ENCODE measurements around the gene ARV1. TPM values are rescaled to one million over a fixed set of nuclear protein-coding genes. Genes with fewer than 3 reads are reported as not detected.
"Not testable (repeated sequence)": the region's sequence is repeated elsewhere in the genome, so short reads cannot be mapped to it uniquely, and the experiment has no call there.

ARV1 gene
- total RNA-seq, 4 donors from 2014 or later: 11.6 to 18.3 (median 15.4) TPM

- DNase-seq (ENCODE audit: low spot score): no peak
- no peak for TF ChIP-seq CTCF (IDR thresholded peaks at IDR 0.05)
- no peak for ATAC-seq (ENCODE audit: low FRiP score)
These were observed 34.6 kb downstream of the ARV1 start for GRCh38 chr1:231013391-231014015.

GRCh38 chr1:231016234-231016633 is 37.3 kb downstream of the ARV1 start:
- ATAC-seq (ENCODE audit: low FRiP score): no peak
- DNase-seq (ENCODE audit: low spot score): no peak
- TF ChIP-seq CTCF (IDR thresholded peaks at IDR 0.05): no peak

GRCh38 chr1:231016966-231017365 is 38.1 kb downstream of the ARV1 start:
- TF ChIP-seq CTCF (IDR thresholded peaks at IDR 0.05): no peak
- DNase-seq (ENCODE audit: low spot score): no peak

GRCh38 chr1:231019711-231020110 is 40.8 kb downstream of the ARV1 start:
- DNase-seq (ENCODE audit: low spot score) (no peak), ATAC-seq (ENCODE audit: low FRiP score) (no peak)
- TF ChIP-seq CTCF (IDR thresholded peaks at IDR 0.05): no peak

More at GRCh38 chr1:231016966-231017365, 38.1 kb downstream of the ARV1 start:
- no peak for ATAC-seq (ENCODE audit: low FRiP score)

GRCh38 chr1:231020139-231020601 is 41.3 kb downstream of the ARV1 start:
- TF ChIP-seq CTCF (IDR thresholded peaks at IDR 0.05): no peak
- no peak for ATAC-seq (ENCODE audit: low FRiP score)
- DNase-seq (ENCODE audit: low spot score): no peak

GRCh38 chr1:231020816-231021215 is 41.9 kb downstream of the ARV1 start:
- ATAC-seq (ENCODE audit: low FRiP score): no peak
- no peak for DNase-seq (ENCODE audit: low spot score)
- TF ChIP-seq CTCF (IDR thresholded peaks at IDR 0.05): no peak

- DNase-seq (ENCODE audit: low spot score): no peak
- TF ChIP-seq CTCF (IDR thresholded peaks at IDR 0.05): no peak
- ATAC-seq (ENCODE audit: low FRiP score): no peak
These were observed 42.7 kb downstream of the ARV1 start for GRCh38 chr1:231021540-231022031.

- DNase-seq (ENCODE audit: low spot score); ATAC-seq (ENCODE audit: low FRiP score): not testable (repeated sequence)
These were observed 43.6 kb downstream of the ARV1 start for GRCh38 chr1:231022543-231022942.

Data from omental fat pad (tissue), 4 donors.